HFFc6 (cell line): Measurements from ENCODE around the gene SRGAP1. TPM values are rescaled to one million over a fixed set of nuclear protein-coding genes. Genes with fewer than 3 reads are reported as not detected.

Experiments
- DNase-seq: peaks from one replicate; pipeline ENCODE4 v3.0.0-alpha.2; 2018
- H3K27ac Mint-ChIP-seq: 2 replicates; pipeline ENCODE4 v1.8.0; 2020; ENCODE audit warnings: mild to moderate bottlenecking, mixed read lengths
- H3K27me3 Mint-ChIP-seq: 2 replicates; pipeline ENCODE4 v1.8.0; 2021; ENCODE audit warnings: mild to moderate bottlenecking, moderate library complexity, mixed read lengths; ENCODE audit not compliant: insufficient read depth
- H3K36me3 Mint-ChIP-seq: 2 replicates; pipeline ENCODE4 v1.8.0; 2021; ENCODE audit warnings: low read depth, mixed read lengths
- H3K4me1 Mint-ChIP-seq: 2 replicates; pipeline ENCODE4 v1.8.0; 2020; ENCODE audit warnings: low read depth, mixed read lengths
- H3K4me3 Mint-ChIP-seq: 2 replicates; pipeline ENCODE4 v1.8.0; 2020; ENCODE audit warnings: mild to moderate bottlenecking, moderate library complexity, mixed read lengths
- H3K9me3 Mint-ChIP-seq: 2 replicates; pipeline ENCODE4 v1.8.0; 2020; ENCODE audit warnings: mild to moderate bottlenecking, mixed read lengths
- total RNA-seq, 6 experiments: library from RNA; stranded (reverse); fragmentation: NEBNext Ultra II Directional; extraction: Animal tissue kit (Norgen Biotek cat#: 25700); gene quantifications; 2 replicates in 1 of 6; 3 replicates in 5 of 6; pipeline ENCODE4 v1.2.3, GENCODE V29; 2021
- TF ChIP-seq, protein P1 (sequence below): fragments of 200-600 bp; sonication (generic); IDR thresholded peaks from 2 replicates; pipeline ENCODE4 v1.5.0; 2021; ENCODE audit warnings: antibody characterized with exemption, mild to moderate bottlenecking

The SRGAP1 gene
- total RNA-seq, 6 experiments from 2014 or later: 35.7 to 45.8 (median 40.9) TPM

DNA sequence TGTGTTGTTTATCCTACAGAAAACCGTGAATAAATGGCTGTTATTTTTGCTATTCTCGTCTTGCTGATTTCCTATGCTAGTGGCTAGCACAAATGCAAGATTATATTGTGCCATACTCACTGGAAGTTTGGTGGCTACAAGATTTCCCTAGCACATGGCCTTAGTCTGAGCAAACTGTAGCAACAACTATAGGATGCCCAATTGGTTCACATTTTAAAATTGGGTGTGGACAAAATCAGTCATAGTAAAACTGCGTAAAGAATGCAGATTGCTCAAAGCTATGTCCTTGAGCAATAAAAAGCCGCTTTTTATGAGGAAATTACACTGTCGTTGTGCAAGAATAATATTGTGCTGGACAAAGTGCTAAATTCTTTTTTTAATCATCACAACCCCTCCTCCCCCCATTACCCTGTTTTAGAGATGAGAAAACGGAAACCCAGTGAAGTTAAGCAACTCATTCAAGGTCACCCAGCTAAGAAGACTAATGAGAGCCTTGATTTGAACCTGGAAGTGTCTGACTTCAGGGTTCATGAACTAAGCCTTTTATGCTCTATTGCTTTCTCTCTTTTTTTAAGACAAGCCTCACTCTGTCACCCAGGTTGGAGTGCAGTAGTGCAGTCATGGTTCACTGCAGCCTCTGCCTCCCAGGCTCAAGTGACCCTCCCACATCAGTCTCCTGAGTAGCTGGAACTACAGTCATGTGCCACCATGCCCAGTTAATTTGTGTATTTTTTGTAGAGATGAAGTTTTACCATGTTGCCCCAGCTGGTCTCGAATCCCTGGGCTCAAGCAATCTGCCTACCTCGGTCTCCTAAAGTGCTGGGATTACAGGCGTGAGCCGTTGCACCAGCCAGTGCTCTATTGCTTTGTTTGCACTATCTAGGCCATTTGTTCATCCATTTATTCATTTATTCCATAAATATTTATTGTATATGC, 73.6 kb downstream of the SRGAP1 start:
- DNase-seq: peak; percentile 98
- H3K9me3 Mint-ChIP-seq: peaks cover 3% of the 10 kb centered on the region
- peaks cover 29% of the 10 kb centered on the region for H3K36me3 Mint-ChIP-seq
- peaks cover 2% of the 10 kb centered on the region for H3K27me3 Mint-ChIP-seq
- peak overlapping the region; percentile 79 for H3K4me3 Mint-ChIP-seq
- TF ChIP-seq, protein P1, sequence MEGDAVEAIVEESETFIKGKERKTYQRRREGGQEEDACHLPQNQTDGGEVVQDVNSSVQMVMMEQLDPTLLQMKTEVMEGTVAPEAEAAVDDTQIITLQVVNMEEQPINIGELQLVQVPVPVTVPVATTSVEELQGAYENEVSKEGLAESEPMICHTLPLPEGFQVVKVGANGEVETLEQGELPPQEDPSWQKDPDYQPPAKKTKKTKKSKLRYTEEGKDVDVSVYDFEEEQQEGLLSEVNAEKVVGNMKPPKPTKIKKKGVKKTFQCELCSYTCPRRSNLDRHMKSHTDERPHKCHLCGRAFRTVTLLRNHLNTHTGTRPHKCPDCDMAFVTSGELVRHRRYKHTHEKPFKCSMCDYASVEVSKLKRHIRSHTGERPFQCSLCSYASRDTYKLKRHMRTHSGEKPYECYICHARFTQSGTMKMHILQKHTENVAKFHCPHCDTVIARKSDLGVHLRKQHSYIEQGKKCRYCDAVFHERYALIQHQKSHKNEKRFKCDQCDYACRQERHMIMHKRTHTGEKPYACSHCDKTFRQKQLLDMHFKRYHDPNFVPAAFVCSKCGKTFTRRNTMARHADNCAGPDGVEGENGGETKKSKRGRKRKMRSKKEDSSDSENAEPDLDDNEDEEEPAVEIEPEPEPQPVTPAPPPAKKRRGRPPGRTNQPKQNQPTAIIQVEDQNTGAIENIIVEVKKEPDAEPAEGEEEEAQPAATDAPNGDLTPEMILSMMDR: no peak
- H3K27ac Mint-ChIP-seq: peak overlapping the region; percentile 97
- peaks cover 97% of the 10 kb centered on the region for H3K4me1 Mint-ChIP-seq

DNA sequence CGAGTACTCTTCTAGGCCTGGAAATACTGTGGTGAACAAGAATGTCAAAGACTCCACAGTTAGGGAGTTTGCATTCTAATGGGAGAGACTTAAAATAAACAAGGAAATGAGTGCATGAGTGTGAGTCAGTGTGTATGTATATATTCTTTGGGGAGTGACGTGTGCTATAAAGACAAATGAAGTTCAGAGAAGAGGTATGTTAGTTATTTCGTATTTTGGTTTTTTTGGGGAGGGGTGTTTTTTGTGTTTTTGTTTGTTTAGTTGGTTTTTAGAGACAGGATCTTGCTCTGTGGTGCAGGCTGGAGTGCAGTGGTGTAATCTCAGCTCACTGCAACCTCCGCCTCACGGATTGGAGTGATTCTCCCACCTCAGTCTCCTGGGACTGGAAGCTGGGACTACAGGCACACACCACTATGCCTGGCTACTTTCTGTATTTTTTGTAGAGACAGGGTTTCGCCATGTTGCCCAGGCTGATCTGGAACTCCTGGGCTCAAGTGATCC, 74.3 kb downstream of the SRGAP1 start:
- Mint-ChIP-seq H3K9me3 (peaks cover 3% of the 10 kb centered on the region), H3K36me3 (peaks cover 34% of the 10 kb centered on the region), H3K4me3 (peak overlapping the region; percentile 79), H3K4me1 (peaks cover 99% of the 10 kb centered on the region), H3K27ac (peak overlapping the region; percentile 97), H3K27me3 (peaks cover 2% of the 10 kb centered on the region)
- DNase-seq: peak; percentile 92
- TF ChIP-seq, protein P1: no peak

DNA sequence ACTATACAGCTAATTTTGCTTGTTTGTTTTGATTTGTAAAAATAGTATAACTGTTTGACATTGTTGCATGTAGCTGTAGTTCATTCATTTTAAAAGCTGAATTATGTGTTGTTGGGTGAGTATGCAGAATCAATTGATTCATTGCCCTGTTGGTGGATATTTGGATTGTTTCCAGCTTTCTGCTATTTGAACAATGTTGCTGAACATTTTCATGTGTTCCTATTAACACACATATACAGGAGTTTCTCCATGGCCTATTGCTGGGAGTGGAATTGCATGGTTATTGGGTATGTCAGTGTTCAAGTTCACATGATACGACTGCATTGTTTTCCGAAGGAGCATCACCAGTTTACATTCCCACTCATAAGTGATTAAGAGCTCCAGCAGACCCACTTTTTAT, 75.3 kb downstream of the SRGAP1 start:
- Mint-ChIP-seq H3K36me3 (peaks cover 34% of the 10 kb centered on the region), H3K27me3 (peaks cover 2% of the 10 kb centered on the region), H3K27ac (peak overlapping the region; percentile 85), H3K4me1 (peaks cover 98% of the 10 kb centered on the region), H3K9me3 (peaks cover 3% of the 10 kb centered on the region), H3K4me3 (peak overlapping the region; percentile 46; the same call in 1 of the 2 replicates)
- no peak for DNase-seq
- TF ChIP-seq, protein P1: no peak

DNA sequence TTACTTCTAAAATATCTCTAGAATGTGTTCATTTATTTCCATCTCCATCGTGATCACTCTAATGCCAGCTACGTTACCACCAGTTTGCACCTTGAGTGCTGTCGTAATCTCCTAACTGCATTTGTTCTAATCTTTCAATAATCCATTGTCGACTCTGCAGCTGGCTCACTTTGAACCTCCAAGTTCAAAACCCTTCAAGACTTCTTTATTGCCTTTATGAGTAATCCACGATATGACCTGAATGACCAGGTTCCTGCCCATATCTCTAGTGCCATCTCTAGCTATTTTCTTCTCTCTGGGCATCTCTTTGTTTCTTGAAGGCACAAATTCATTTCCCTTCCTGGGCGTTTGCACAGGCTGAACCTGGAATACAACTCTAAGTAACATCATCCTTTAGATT, 76.7 kb downstream of the SRGAP1 start:
- Mint-ChIP-seq H3K4me3 (no peak overlapping the region), H3K27me3 (peaks cover 2% of the 10 kb centered on the region), H3K27ac (peak overlapping the region; percentile 42; the same call in 1 of the 2 replicates), H3K4me1 (peaks cover 90% of the 10 kb centered on the region), H3K9me3 (peaks cover 3% of the 10 kb centered on the region), H3K36me3 (peaks cover 34% of the 10 kb centered on the region)
- TF ChIP-seq, protein P1: no peak
- no peak for DNase-seq

DNA sequence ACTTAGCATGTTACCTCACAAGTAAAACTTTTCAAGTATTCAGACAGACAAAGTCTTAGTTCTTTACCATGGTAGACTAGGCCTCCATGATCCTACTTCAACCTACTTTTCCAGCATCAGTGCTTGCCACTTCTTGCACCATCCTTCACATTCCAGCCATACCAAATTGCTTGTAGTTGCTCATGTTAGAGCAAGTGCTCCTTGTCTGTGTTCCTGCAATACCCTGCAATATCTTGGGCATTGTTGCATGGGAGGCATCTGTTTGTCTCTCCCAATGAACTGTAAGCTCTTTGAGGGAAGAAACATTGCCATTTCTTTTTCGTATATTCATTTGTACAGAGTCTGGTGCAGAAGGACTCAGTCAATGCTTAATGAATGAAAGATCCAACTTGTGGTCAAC, 78.0 kb downstream of the SRGAP1 start:
- Mint-ChIP-seq H3K36me3 (peaks cover 41% of the 10 kb centered on the region), H3K27ac (peak overlapping the region; percentile 59)

More for the DNA sequence above, 78.0 kb downstream of the SRGAP1 start:
- DNase-seq: peak; percentile 21
- Mint-ChIP-seq H3K4me3 (0 out of 2 replicates have a peak overlapping the region, but pooled peaks have one; percentile 4), H3K9me3 (peaks cover 3% of the 10 kb centered on the region), H3K4me1 (peaks cover 81% of the 10 kb centered on the region), H3K27me3 (peaks cover 2% of the 10 kb centered on the region)
- TF ChIP-seq, protein P1: no peak
